Fibroblast of lung (primary cell): Measurements from ENCODE around the gene CAPS.

Experiments
- CTCF ChIP-seq, 2 donors: IDR thresholded peaks in 1 of 2; conservative IDR thresholded peaks in 1 of 2; 1 replicate in 1 of 2; 2 replicates in 1 of 2; pipeline ENCODE4 v1.5.1; 2011 to 2012; ENCODE audit warnings: low read length in 2 of 2, control low read depth in 1 of 2, inconsistent platforms in 1 of 2, low read depth in 1 of 2, mild to moderate bottlenecking in 1 of 2
- EZH2 ChIP-seq: IDR thresholded peaks from 2 replicates; pipeline ENCODE4 v1.5.1; 2012; ENCODE audit warnings: low read length, control low read depth, mild to moderate bottlenecking; ENCODE audit errors: missing control alignments

DNA sequence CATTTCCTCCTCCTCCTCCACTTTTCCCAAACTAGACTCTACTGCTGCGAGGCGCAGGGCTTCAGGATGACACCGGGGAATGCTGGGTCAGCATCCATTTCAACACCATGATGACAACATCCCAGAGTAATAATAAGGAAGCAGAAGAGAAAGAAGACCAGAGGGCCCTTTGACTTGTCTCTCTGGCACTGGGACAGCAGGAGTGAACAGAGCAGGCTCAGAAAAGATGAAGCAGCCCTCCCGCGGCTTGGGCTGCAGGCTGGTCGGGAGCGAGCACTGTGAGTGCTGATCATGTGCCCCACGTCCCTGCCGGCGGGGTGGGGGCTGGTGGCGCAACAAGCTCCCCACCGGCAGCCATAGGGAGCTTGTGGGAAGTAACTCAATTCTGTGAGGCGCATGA lies 33.4 kb downstream of the CAPS start:
- TF ChIP-seq CTCF (conservative IDR thresholded peaks at IDR 0.05 in 1 of 2, IDR thresholded peaks at IDR 0.05 in 1 of 2; ENCODE audit: low read depth in 1 of 2, low read length in 2 of 2) (no peak), EZH2 (no peak)
